ENCODE results near the gene KIAA0930.

Gene KIAA0930

DNA sequence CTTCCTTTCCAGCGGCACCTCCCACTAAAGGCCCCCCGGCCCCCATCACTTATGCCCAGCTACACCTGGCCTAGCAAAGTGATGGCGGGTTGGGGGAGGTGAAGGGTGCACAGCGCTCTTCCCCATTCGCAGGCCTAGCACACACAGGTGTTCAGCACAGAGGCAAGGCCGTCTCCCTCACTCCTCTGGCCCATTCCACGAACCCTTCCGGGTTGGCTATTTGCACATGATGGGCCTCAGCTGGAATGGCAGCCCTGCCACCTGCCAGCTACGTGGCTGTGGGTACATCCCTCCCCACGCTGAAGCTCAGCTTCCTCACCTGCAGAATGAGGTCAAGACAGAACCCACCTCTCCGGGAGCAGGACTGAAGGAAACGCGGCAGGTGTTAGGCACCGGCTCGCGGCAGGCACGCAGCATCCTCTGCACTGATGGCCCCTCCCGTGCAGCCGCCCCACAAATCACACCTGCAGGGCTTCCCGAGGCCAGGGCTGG, 4.8 kb downstream of the KIAA0930 start:
- no peak for DNase-seq

DNA sequence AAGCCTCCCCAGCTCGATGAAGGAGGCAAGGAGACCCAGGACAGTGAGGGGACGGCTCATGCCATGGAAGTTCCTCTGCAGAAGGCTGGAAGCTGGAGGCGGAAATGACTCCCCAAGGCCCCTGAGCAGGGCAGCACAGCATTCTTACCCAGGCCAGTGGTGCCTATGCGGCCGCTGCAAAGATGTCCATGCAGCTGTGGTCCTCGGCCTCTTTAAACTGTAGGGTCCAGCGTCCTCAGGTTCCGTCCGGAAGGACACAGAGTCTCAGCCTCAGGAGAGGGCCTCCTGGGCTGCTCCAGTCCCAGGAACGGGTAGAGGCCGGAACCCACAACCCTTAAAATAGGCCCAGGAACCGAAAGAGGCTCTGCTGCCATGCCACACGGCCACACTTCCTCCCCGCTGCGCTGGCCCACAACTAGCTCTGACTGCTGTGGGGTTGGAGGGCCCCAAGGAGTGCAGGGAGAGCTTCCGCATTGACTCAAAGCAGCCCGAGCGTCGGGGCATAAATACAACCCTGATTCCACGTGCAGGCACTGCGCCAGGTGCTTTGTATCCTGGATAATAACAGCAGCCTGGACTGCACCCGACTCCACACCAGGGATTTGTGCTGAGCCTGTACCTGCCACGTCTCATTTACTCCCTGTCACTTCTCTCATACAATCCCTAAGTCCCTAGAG, 5.5 kb downstream of the KIAA0930 start:
- DNase-seq = peak; percentile 89

DNA sequence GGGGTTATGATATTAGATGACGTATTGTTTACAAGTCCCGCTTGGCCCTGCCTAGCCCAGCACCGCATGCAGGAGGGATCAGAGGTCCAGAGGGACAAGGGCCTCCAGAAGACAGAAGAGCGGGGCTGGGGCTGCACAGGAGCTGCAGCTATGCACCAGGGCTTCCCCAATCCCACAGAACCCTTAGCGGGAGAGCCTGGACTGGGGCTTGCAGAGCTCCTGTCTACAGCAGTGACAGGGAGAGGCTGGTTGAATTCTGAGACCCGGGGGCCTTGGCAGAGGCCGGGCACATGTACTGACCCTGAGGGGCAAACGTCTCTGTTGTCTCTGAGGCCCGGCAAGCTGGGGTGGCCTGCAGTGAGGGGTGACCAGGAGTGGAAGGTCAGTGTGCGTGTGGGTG, 6.9 kb downstream of the KIAA0930 start:
- no peak for DNase-seq

DNA sequence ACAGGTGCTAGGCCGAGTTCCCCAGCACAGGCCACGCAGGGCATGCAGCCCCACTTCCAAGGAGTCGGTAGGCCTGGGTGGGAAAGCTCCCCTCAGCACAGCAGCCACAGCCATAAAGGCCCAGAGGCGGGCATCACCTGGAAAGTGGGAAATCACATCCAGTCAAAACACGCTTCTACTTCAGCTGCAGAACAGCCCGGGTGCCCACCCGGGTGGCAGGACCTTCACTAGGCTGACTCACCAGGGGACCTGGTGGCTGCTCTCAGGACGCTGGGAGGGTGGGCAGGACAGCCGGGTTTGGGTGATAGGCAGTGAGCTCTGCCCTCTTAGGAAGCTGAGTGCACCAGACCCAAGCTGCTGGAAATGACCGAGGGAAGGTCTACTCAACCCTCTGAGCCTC, 7.3 kb downstream of the KIAA0930 start:
- DNase-seq = no peak

DNA sequence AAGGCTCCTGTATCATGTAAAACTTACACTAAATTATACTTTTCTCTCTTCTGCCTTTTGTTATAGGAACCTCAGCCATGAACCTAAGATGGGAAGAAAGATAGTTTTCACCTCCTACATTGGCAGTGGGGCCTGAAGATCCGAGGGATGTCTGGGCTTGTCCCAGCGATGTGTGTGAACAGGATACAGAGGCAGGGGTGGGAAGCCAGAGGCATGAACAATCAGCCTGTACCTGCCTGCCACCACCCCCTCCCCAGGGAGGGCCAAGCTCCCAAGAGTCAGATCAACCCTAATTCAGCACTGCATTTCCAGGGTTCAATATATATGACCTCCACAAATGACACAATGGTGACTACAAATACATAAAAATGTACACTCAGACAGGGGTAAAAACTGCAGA, 9.4 kb downstream of the KIAA0930 start:
- DNase-seq = no peak

DNA sequence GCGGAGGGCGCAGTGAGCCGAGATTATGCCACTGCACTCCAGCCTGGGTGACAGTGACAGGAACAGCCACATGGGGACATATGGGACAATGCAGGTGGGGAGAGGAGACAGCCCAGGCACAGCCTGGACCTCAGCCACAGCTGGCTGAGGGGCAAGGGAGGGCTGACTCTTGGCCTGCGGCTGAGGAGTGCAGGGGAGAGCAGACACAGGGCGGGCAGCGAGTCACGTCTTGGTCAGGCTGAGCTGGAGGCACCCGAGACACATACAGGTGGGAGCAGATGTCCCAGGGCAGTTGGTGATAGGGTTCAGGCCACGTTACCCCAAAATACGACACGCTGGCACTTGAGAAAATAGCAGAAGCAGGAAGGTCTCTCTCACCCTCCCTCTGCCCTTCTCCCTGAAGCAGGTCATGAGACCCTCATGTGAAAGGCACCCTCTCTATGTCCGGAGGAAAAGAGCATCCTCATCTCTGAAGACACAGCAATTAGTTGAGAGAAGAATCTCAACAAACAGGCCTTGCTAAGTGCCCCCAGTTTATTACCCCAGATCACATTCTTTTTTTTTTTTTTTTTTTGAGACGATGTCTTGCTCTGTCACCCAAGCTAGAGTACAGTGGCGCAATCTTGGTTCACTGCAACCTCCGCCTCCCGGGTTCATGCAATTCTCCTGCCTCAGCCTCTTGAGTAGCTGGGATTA, 10.5 kb downstream of the KIAA0930 start:
- no peak for DNase-seq

DNA sequence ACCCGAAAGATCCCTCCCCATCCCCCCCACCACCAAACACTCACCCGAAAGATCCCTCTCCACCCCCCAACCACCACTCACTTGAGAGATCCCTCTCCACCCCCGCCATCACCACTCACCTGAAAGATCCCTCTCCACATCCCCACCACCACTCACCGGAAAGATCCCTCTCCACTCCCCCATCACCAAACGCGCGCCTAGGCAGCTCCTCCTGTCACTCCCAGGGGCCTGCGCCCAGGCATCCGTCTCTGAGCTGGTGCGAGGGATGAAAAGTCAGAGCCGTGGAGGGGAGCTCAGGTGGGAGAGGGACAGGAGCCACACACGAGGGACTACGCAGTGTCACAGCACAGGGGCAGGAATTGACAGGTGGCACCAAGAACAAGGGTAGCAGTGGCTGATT, 11.5 kb downstream of the KIAA0930 start:
- no peak for DNase-seq

DNA sequence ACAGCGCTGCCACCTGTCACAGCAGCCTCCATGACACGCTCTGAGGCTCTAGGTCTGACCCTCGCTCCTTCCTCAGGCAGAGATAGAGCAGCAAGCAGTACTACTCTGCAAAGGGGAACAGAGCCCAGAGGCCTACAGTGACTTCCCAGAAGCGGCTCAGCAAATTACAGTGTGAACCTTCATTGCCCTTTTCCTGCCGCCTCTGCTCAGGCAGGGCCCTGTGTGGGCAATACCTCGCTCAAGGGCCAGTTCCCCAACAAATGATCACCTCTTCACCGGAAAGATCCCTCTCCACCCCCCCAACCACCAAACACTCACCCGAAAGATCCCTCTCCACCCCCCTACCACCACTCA, 12.3 kb downstream of the KIAA0930 start:
- DNase-seq = no peak

DNA sequence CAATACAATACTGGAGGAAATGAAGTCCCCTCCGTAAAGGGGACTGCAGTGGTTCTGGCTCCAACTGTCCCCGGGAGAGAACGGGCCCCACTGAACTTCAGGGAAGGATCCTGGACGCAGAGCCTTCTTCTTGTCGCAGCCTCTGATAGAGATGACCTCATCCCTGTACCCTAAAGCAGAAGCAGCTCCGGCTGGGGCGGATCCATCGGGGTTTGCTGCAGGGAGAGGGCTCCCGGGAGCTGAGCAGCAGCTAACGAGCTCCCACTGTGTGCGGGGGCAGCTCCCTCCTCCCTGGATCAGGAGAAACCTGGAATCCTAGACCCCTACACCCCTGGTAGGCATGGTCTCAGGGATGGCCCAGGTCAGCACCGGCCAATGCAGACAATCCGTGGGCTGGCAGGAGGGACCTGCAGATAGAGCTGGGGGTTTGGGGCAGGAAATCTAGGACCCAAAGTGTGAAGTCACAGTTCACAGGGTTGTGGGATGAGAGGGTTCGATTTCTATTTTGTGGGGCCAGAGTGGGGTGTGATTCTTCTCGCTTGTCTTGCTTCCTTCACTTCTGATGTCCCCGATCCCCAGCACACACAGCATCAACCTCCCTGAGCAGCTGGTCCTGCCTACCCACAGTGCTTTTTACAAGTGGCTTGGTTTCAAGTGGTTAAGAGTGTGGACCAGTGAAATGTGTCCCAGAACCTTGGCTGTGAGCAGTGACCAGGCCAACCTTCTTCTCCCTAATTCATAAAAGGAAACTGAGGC, 12.9 kb downstream of the KIAA0930 start:
- DNase-seq = no peak

DNA sequence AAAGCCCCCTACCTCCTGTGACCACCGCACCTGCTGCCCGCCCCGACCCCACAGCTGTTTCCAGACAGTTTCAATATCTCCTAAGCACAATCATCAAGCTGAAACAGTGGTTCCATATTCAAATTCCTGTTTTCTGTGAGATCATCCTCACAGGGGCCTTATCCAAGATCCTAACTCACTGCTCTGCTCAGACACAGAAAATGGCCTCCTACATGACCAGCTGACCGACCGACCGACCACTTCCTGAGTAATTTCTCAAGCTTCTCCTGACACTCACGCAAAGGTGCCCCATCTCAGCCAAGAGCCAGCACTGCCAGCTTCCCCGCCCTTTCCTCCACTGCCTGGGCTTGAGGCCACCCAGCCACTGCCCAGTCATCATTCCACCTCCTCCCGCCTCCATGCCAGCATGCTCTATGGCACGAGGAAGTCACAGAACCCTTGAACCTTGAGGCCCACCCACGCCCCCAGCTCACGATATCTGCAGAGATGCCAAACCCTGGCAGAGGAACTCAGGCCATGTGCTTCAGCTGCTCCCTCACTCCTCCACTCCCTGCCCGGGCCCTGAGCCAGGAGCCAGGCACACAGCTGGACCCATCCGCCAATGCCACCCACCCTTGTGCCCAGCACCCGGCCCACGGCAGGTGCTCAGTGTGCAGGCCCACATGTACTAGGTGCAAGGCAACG, 14.0 kb downstream of the KIAA0930 start:
- DNase-seq = no peak

DNA sequence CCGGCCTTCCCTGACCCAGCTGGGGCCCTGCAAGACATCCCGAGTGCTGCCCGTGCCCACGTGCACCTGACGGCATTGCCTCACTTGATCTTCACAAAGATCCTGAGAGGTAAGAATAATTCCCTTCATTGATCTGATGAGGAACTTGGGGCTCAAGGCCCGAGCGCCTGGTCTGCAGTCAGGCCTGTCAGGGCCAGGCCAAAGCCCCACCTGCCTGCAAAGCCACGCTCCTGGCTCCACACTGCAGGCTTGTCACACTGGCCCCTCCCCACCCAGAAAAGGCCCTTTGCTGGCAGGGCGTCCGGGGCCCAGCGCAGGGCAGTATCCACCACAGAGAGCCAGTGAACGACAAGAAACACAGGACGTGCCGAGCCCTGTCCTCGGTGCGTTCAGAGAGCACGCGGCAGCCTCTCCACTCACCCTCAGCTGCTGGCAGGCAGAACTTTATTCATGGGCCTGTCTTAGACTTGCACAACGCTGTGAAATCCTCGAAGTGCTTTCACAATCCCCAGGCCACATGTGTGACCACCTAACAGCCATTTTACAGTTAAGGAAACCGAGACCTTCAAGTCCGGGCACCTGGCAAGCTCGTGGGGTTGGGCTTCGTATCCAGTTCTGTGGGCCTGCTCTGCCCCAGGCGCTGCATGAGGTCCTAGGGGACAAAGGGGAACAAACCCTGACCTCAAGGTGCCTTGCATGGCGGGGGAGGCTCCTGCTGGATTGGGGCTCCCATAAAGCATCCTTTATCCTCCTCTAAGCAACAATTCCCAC, 14.8 kb downstream of the KIAA0930 start:
- no peak for DNase-seq

DNA sequence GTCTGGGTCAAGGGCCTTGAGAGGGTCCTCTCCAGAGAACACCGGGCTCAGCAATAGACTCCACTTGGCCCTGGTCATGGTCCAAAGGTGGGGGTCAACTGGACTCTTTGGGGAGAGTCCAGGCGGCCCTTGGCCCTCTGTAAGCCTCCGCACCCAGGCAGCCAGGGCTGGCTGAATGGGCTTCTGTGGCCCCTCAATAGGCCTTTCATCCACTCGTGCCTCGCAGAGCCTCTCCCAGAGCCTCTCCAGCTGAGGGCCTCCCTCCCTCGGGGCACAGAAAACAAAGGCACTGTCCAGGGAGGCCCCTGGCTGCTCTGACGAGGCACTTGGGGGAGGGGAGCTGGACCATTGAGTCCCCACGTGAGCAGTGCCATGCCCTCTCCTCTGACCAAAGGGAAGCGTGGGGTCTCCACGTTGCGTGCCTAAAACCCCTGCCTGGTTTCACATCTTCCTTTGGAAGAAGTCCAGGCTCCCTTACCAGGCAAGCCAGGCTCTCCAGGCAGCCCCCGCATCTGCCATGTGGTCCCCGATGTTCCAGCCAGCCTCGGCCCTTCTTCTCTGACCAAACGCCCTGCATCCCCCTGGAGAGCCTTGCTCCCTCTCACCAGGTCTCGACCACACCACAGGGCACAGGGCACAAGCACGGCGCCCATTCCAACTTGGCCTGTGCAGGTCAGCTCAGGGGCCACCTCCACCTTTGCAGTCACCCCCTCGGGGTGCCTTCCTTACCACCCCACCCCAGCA, 15.5 kb downstream of the KIAA0930 start:
- no peak for DNase-seq

DNA sequence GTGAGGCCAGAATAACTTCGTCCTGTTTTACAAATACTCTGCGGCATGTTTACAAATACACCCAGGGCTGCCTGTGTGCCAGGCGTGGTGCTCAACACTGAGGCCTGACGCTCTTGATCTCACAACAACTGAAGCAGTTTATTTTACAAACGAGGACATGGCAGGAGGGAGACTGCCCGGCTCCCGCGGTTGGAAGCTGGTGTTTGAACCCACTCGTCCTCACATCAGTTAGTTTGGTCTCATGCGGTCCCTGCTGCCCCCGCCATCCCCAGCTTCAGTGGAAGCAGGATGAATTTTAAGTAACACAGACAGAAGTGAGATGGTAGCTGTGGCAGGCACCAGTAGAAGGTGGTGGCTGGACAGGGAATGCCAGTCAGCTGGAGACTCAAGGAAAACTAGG, 16.4 kb downstream of the KIAA0930 start:
- no peak for DNase-seq

DNA sequence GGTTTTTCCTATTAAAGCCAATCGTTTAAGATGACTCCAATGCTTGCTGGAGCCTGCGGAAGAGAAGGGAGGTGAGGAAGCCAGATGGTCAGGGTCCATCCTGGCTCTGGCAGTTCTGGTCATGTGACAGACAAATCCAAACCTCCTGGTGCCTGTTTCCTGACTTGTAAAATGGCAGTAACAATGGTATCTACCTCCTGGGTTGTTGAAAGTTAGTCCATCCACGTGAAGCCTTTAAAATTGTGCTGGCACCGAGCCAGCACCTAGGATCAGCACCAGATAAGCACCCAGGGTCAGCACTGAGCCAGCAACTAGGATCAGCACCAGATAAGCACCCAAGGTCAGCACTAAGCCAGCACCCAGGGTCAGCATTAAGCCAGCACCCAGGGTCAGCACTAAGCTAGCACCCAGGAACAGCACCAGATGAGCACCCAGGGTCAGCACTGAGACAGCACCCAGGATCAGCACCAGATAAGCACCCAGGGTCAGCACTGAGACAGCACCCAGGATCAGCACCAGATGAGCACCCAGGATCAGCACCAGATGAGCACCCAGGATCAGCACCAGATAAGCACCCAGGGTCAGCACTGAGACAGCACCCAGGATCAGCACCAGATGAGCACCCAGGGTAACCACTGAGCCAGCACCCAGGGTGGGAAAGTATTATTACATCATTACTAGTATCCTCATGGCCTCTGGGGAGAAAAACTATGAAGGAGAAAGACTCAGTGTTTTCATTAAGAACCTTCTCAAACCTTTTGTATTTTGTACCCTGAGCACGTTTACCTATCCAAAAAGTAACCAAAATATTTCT, 17.2 kb downstream of the KIAA0930 start:
- no peak for DNase-seq

DNA sequence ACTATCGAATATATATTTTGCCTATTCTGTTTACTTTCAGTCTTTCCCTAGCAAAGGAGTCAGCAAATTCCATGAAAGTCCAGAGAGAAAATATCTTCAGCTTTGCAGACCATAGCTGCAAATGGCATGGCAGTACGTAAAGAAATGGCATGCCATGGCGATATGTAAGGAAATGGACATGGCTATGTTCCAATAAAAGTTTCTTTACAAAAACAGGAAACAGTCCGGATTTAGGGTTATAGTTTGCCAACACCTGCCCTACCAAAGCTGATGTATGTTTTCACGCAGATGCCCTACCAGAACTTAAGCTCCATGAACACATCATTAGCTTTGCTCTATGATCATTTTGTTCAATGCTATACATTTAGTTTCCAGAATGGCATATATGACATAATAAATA, 19.5 kb downstream of the KIAA0930 start:
- no peak for DNase-seq

DNA sequence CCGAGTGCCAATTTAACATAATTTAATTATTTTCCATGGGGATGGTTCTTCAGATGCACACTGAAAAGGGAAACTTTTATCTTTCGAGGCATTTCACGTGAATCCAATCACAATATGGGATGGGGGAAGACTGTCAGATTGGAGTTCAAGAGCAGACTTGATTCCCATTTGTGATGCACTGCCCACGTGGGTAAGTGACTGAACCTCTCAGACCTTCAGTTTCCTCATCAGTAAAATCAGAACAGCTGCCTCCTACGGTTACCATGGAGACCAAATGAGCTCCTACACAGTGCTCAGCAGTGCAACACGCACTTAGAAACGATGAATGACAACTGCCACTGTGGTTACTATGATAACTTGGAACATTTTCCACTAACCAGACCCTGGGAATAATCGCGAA, 21.7 kb downstream of the KIAA0930 start:
- no peak for DNase-seq

DNA sequence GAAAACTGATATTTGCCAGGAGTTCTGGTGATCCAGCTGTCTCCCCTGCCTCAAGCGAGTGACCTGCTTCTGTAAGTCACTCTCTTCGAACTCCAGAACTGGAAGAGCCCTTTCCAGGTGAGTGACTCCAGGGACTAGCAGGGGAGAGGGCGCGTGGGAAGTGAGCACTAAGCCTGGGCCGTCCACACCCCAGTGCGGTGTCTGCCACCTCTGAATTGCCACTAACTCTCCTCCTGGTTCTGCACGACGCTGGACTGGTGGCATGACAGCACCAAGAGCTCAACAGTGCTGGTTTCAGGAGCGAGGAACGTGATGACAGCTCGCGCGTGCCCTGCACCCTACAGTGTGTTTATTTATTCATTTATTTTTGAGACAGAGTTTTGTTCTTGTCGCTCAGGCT, 22.9 kb downstream of the KIAA0930 start:
- no peak for DNase-seq

DNA sequence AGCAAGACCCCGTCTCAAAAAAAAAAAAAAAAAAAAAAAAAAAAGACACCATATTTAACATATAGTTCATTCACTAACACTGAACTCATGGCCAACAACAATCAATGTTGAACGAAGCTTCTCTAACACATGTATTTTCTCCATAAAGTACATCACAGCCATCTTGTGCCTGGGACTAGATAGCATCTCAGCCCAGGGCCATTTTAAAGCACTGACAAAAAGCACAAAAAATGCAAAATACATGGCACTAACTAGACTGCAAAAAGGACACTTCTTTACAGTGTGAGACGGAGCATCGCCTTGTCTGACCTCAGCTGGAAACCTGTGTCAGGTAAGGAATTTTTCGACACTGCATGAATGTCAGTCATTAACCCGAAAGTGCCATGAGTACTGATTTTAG, 23.3 kb downstream of the KIAA0930 start:
- no peak for DNase-seq

DNA sequence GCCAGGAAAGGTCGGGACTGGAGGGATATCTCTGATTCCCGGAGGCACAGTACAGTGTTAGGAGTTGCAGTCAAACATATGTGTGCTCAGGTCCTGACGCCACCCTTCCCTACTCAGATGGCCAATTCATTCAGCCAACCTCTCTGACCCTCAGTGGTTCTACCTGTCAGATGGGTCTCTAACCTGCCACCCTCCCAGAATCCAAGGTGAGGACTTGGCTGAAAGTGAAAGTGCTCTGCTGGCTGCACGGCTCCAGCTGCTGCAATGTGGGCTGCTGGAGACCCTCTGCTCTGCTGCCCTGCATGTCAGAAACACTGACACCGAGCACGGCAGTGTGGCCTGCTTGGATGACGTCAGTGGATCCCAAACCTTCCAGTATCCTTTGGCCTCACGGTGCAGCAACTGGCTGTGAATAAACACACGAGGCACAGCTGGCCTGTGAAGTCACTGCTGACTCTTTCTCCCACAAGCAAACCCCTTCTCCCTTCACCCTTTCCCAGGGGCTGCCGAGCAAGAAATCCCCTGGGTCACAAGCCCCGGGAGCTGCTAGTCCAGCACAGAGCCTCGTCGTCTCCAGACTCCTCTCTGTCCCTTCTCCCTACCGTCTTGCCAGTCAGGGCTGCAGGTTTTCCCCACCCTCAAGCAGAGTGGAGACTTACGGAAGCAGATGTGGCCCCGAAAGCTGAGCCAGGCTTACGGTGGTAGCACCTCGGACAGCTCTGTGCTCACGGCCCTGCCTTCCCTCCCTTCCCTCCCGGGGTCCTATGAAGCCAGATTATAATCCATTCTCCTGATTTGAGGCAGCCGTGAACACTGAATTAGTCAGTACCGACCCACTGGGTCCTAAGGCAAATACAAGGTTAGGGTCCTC, 24.3 kb downstream of the KIAA0930 start:
- no peak for DNase-seq
